Inferior parietal cortex (tissue), 1 donor: Measurements from ENCODE around the gene CIB4.

Experiments
- DNase-seq: peaks from one replicate; pipeline ENCODE4 v3.0.0-alpha.2; 2016; ENCODE audit errors: extremely low spot score

CIB4 gene

GRCh38 chr2:26621469-26622199, 19.5 kb downstream of the CIB4 start:
- no peak for DNase-seq

GRCh38 chr2:26620031-26620605, 21.0 kb downstream of the CIB4 start:
- no peak for DNase-seq

GRCh38 chr2:26619521-26619951, 21.6 kb downstream of the CIB4 start:
- no peak for DNase-seq

- no peak for DNase-seq
Measured at GRCh38 chr2:26619096-26619495, 22.1 kb downstream of the CIB4 start.

- DNase-seq, result no peak
Measured at GRCh38 chr2:26618611-26619010, 22.6 kb downstream of the CIB4 start.

- no peak for DNase-seq
Measured at GRCh38 chr2:26617588-26618083, 23.5 kb downstream of the CIB4 start.

- no peak for DNase-seq
Measured at GRCh38 chr2:26616706-26617587, 24.2 kb downstream of the CIB4 start.

- no peak for DNase-seq
Measured at GRCh38 chr2:26615860-26616705, 25.1 kb downstream of the CIB4 start.

- DNase-seq, result peak; percentile 27
Measured at GRCh38 chr2:26615336-26615859, 25.8 kb downstream of the CIB4 start.

GRCh38 chr2:26614216-26615138, 26.7 kb downstream of the CIB4 start:
- DNase-seq, result no peak

- DNase-seq, result no peak
Measured at GRCh38 chr2:26613241-26614215, 27.6 kb downstream of the CIB4 start.

- peak; percentile 19 for DNase-seq
Measured at GRCh38 chr2:26612522-26613240, 28.5 kb downstream of the CIB4 start.

- DNase-seq, result no peak
Measured at GRCh38 chr2:26612034-26612433, 29.1 kb downstream of the CIB4 start.

- no peak for DNase-seq
Measured at GRCh38 chr2:26610504-26611335, 30.4 kb downstream of the CIB4 start.

GRCh38 chr2:26609839-26610277, 31.3 kb downstream of the CIB4 start:
- no peak for DNase-seq

GRCh38 chr2:26609205-26609631, 31.9 kb downstream of the CIB4 start:
- DNase-seq, result no peak

- no peak for DNase-seq
Measured at GRCh38 chr2:26608557-26608956, 32.6 kb downstream of the CIB4 start.
